HCT116 (cell line): ENCODE measurements around the gene OTUB2. TPM values are rescaled to one million over a fixed set of nuclear protein-coding genes. Genes with fewer than 3 reads are reported as not detected.

ENCODE experiments used
- ATAC-seq: fragments of 200-7000 bp; cut with Tn5 transposase; 2 replicates; pipeline ENCODE4 v1.9.1; 2020; ENCODE audit warnings: mild to moderate bottlenecking, moderate library complexity
- BruUV-seq: library from RNA; stranded (reverse); fragments of 400-500 nt; replicated peaks from 2 replicates; lab custom pipeline; 2021; lab: Mats Ljungman, UMichigan
- CTCF ChIA-PET: fragments of 300-600 bp; sonication (Branson Sonifier 250); formaldehyde crosslinking; loops from one replicate; lab custom pipeline; 2021; ENCODE audit warnings: antibody characterized with exemption; lab: Charles Lee
- POLR2A ChIA-PET: fragments of 300-600, 350-600 bp; sonication (Branson Sonifier 250); formaldehyde crosslinking; loops from one replicate; lab custom pipeline; 2021; ENCODE audit warnings: antibody characterized with exemption; lab: Charles Lee
- RAD21 ChIA-PET, 2 experiments: fragments of 300-600 bp; sonication (Branson Sonifier 250); formaldehyde crosslinking; loops; one replicate each; lab custom pipeline; 2023; ENCODE audit warnings: low total read pairs in 2 of 2; ENCODE audit not compliant: uncharacterized antibody in 2 of 2, unreplicated experiment in 2 of 2, low non-redundant PET in 1 of 2; lab: Charles Lee
- DNase-seq: peaks from one replicate; pipeline ENCODE4 v3.0.0-alpha.2; 2010; ENCODE audit warnings: low read depth, low spot score
- H2AFZ ChIP-seq: fragments of 200-600 bp; shearing (Covaris generic), sonication (generic); 2 replicates; pipeline ENCODE4 v1.6.1; 2017; ENCODE audit warnings: low read depth, mixed run types, mixed read lengths, antibody characterized with exemption, low read length; ENCODE audit not compliant: poor library complexity, severe bottlenecking
- H3K27ac ChIP-seq: 2 replicates; pipeline ENCODE4 v1.5.1; 2012; ENCODE audit warnings: low read depth, low read length
- H3K27me3 ChIP-seq: fragments of 200-600 bp; sonication (generic); 2 replicates; pipeline ENCODE4 v1.6.1; 2016; ENCODE audit warnings: mixed run types, low read length, mixed read lengths; ENCODE audit not compliant: insufficient read depth
- H3K36me3 ChIP-seq, 2 experiments: fragments of 200-500 bp in 1 of 2; fragments of 200-600 bp in 1 of 2; sonication (Bioruptor generic) in 1 of 2; sonication (generic) in 1 of 2; 2 replicates each; pipeline versions ENCODE4 v1.5.1 to v1.6.1; 2014 to 2016; ENCODE audit warnings: low read length in 2 of 2, inconsistent platforms in 1 of 2, mixed read lengths in 1 of 2, mixed run types in 1 of 2; ENCODE audit not compliant: insufficient read depth in 2 of 2, control insufficient read depth in 1 of 2
- H3K4me1 ChIP-seq, 2 experiments: fragments of 200-600 bp in 1 of 2; sonication (generic) in 1 of 2; 2 replicates each; pipeline versions ENCODE4 v1.5.1 to v1.6.1; 2012 to 2017; ENCODE audit warnings: low read length in 2 of 2, inconsistent platforms in 1 of 2, mild to moderate bottlenecking in 1 of 2, mixed read lengths in 1 of 2, mixed run types in 1 of 2, moderate library complexity in 1 of 2; ENCODE audit not compliant: insufficient read depth in 2 of 2, control insufficient read depth in 1 of 2
- H3K4me2 ChIP-seq: fragments of 200-600 bp; sonication (generic); 2 replicates; pipeline ENCODE4 v1.6.1; 2017; ENCODE audit warnings: mixed run types, low read length, mixed read lengths
- H3K4me3 ChIP-seq, 2 experiments: fragments of 200-600 bp in 1 of 2; sonication (generic) in 1 of 2; replicated peaks in 1 of 2; 2 replicates each; pipeline ENCODE4 v1.5.1; 2011 to 2016; ENCODE audit warnings: low read length in 2 of 2, control low read depth in 1 of 2, low read depth in 1 of 2, mild to moderate bottlenecking in 1 of 2, mixed read lengths in 1 of 2, mixed run types in 1 of 2
- H3K79me2 ChIP-seq: fragments of 200-600 bp; sonication (generic); 2 replicates; pipeline ENCODE4 v1.6.1; 2017; ENCODE audit warnings: mild to moderate bottlenecking, mixed run types, low read length, moderate library complexity, mixed read lengths; ENCODE audit not compliant: insufficient read depth
- H3K9ac ChIP-seq: fragments of 200-600 bp; sonication (generic); 2 replicates; pipeline ENCODE4 v1.6.1; 2016; ENCODE audit warnings: low read length, mixed read lengths
- H3K9me2 ChIP-seq: fragments of 200-600 bp; sonication (generic), shearing (Covaris generic); 2 replicates; pipeline ENCODE4 v1.6.1; 2017; ENCODE audit warnings: mixed run types, mild to moderate bottlenecking, moderate library complexity; ENCODE audit not compliant: insufficient read depth
- H3K9me3 ChIP-seq, 2 experiments: fragments of 200-500 bp in 1 of 2; fragments of 200-600 bp in 1 of 2; sonication (Bioruptor generic) in 1 of 2; sonication (generic) in 1 of 2; 2 replicates each; pipeline ENCODE4 v1.6.1; 2014 to 2017; ENCODE audit warnings: low read length in 2 of 2, mixed read lengths in 2 of 2, inconsistent platforms in 1 of 2, low read depth in 1 of 2, mild to moderate bottlenecking in 1 of 2, mixed run types in 1 of 2, moderate library complexity in 1 of 2; ENCODE audit not compliant: control insufficient read depth in 1 of 2, insufficient read depth in 1 of 2
- H4K20me1 ChIP-seq: fragments of 200-600 bp; sonication (generic), shearing (Covaris generic); 2 replicates; pipeline ENCODE4 v1.6.1; 2017; ENCODE audit warnings: mixed run types, mild to moderate bottlenecking, moderate library complexity; ENCODE audit not compliant: insufficient read depth
- CBX3 ChIP-seq: IDR thresholded peaks from 2 replicates; pipeline ENCODE4 v1.6.1; 2012; ENCODE audit warnings: low read depth
- CEBPB ChIP-seq: IDR thresholded peaks from 2 replicates; pipeline ENCODE4 v1.6.1; 2012; ENCODE audit warnings: low read depth
- ELF1 ChIP-seq: IDR thresholded peaks from 2 replicates; pipeline ENCODE4 v1.6.1; 2012; ENCODE audit warnings: low read depth, borderline replicate concordance
- EZH2 ChIP-seq: fragments of 200-600 bp; sonication (generic); IDR thresholded peaks from 2 replicates; pipeline ENCODE4 v1.6.1; 2017; ENCODE audit warnings: antibody characterized with exemption, mixed run types
- EZH2phosphoT487 ChIP-seq: fragments of 200-600 bp; IDR thresholded peaks from 2 replicates; pipeline ENCODE4 v1.6.1; 2018; ENCODE audit warnings: antibody characterized with exemption, borderline replicate concordance
- FOSL1 ChIP-seq: IDR thresholded peaks from 2 replicates; pipeline ENCODE4 v1.6.1; 2012; ENCODE audit warnings: low read depth
- POLR2A ChIP-seq: IDR thresholded peaks from 2 replicates; pipeline ENCODE4 v1.7.0; 2011; ENCODE audit warnings: borderline replicate concordance; ENCODE audit not compliant: insufficient read depth, insufficient read length; ENCODE audit errors: extremely low read depth
- POLR2AphosphoS5 ChIP-seq: IDR thresholded peaks from 2 replicates; pipeline ENCODE4 v1.6.1; 2011; ENCODE audit warnings: mild to moderate bottlenecking, low read depth, low read length, moderate library complexity
- TCF7L2 ChIP-seq: IDR thresholded peaks from 2 replicates; pipeline ENCODE4 v1.7.0; 2011; ENCODE audit warnings: borderline replicate concordance, inconsistent platforms; ENCODE audit not compliant: insufficient read depth, insufficient read length; ENCODE audit errors: extremely low read depth
- ZFX ChIP-seq: fragments of 450-650 bp; IDR thresholded peaks from 2 replicates; pipeline ENCODE4 v1.6.1; 2017
- ZNF274 ChIP-seq: fragments of 200-500 bp; sonication (Bioruptor generic); IDR thresholded peaks from 2 replicates; pipeline ENCODE4 v1.6.1; 2014; ENCODE audit warnings: mild to moderate bottlenecking, low read depth, low read length, inconsistent platforms
- intact Hi-C: fragments of 100-400 bp; cut with micrococcal nuclease; formaldehyde crosslinking; loops from 2 replicates; pipeline ENCODE4 v1.10.0; 2022
- total RNA-seq: library from RNA; stranded (reverse); gene quantifications from one replicate; pipeline ENCODE4 v1.2.1, GENCODE V29; 2021; ENCODE audit not compliant: unreplicated experiment
- TF ChIP-seq, protein P1 (sequence below): IDR thresholded peaks from 2 replicates; pipeline ENCODE4 v1.6.1; 2011; ENCODE audit warnings: mild to moderate bottlenecking, low read length, moderate library complexity; ENCODE audit not compliant: insufficient replicate concordance; ENCODE audit errors: extremely low read depth
- TF ChIP-seq, protein P2 (sequence below): IDR thresholded peaks from 2 replicates; pipeline ENCODE4 v1.6.1; 2012
- TF ChIP-seq, protein P3 (sequence below): IDR thresholded peaks from 2 replicates; pipeline ENCODE4 v1.6.1; 2012

OTUB2 gene
- total RNA-seq, 1 experiment from 2014 or later: 6.6 TPM

DNA sequence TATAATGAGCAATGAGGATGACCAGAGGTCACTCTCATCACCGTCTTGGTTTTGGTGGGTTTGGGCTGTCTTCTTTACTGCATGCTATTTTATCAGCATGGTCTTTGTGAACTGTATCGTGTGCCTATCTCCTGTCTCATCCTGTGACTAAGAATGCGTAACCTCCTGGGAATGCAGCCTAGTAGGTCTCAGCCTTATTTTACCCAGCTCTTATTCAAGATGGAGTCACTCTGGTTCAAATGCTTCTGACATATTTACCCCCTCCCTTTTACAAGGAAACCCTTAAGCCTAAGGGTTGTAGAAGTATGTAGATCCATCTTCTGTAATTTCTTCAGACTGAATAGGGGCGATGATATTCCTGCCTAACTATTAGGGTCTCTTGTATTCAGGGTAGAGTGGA is 63.3 kb downstream of the OTUB2 start (continued):
- TF ChIP-seq CBX3 (no peak), CEBPB (no peak)

DNA sequence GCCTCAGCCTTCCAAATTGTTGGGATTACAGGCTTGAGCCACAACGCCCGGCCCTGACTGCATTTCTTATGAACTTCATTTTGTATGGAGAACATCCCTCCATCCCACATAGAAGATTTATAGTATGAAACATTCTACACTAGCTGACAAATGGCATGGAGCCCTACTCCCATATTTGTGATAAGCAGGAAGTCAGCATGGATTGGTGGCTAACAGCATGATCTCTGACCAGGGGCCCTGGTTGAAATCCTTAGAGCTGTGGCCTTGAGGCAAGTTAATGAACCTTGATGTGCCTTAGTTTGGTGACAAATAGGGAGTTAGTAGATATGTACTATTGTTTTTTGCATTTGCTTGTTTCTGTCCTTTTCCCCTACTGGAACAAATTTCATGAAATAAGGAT is 67.3 kb downstream of the OTUB2 start:
- Histone ChIP-seq H3K27ac (no peak overlapping the region), H3K9me3 (no peaks in the 10 kb centered on the region), H2AFZ (no peak overlapping the region), H3K4me2 (no peak overlapping the region), H3K4me1 (peaks cover 0 to 6% of the 10 kb centered on the region in 2 experiments; a peak in 1 of 4 replicates), H3K79me2 (no peaks in the 10 kb centered on the region), H3K9ac (no peak overlapping the region), H3K36me3 (no peaks in the 10 kb centered on the region), H3K27me3 (no peaks in the 10 kb centered on the region), H4K20me1 (no peaks in the 10 kb centered on the region), H3K9me2 (no peaks in the 10 kb centered on the region), H3K4me3 (no peak overlapping the region)
- POLR2A ChIA-PET: no interaction called here
- RAD21 ChIA-PET: no interaction called here
- ATAC-seq (no peak), DNase-seq (no peak)
- intact Hi-C loops: no loop called here
- BruUV-seq: no TSS peak
- no peak for TF ChIP-seq FOSL1
- TF ChIP-seq, protein P1, sequence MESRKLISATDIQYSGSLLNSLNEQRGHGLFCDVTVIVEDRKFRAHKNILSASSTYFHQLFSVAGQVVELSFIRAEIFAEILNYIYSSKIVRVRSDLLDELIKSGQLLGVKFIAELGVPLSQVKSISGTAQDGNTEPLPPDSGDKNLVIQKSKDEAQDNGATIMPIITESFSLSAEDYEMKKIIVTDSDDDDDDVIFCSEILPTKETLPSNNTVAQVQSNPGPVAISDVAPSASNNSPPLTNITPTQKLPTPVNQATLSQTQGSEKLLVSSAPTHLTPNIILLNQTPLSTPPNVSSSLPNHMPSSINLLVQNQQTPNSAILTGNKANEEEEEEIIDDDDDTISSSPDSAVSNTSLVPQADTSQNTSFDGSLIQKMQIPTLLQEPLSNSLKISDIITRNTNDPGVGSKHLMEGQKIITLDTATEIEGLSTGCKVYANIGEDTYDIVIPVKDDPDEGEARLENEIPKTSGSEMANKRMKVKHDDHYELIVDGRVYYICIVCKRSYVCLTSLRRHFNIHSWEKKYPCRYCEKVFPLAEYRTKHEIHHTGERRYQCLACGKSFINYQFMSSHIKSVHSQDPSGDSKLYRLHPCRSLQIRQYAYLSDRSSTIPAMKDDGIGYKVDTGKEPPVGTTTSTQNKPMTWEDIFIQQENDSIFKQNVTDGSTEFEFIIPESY: no peak
- CTCF ChIA-PET: no interaction called here

DNA sequence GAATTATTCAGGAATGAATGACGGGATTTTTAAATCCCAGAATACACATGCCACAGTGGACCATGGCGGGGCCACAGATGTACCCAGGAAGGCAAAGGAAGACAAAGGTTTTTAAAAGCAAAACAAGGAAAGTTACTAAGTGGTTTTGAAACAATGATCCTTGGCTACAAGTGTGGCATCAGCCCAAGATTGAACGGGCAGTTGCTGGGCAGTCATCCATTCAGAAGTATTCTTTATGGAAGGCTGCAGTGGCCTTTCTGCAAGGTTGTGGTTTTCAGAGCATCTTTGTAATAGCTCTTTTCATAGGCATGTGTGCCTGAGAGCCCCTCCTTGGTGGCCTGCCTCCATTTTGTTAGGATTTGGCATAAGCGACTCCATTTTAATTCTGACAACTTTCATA is 71.0 kb downstream of the OTUB2 start:
- H3K9ac ChIP-seq: no peak overlapping the region
- ChIA-PET POLR2A (no interaction called here), RAD21 (no interaction called here), CTCF (no interaction called here)
- no peaks in the 10 kb centered on the region for H3K79me2 ChIP-seq
- BruUV-seq: no TSS peak
- H3K4me2 ChIP-seq: no peak overlapping the region
- H3K36me3 ChIP-seq: no peaks in the 10 kb centered on the region
- H3K9me2 ChIP-seq: no peaks in the 10 kb centered on the region
- DNase-seq (no peak), ATAC-seq (no peak)
- TF ChIP-seq, protein P2, sequence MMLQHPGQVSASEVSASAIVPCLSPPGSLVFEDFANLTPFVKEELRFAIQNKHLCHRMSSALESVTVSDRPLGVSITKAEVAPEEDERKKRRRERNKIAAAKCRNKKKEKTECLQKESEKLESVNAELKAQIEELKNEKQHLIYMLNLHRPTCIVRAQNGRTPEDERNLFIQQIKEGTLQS: no peak
- TF ChIP-seq, protein P3, sequence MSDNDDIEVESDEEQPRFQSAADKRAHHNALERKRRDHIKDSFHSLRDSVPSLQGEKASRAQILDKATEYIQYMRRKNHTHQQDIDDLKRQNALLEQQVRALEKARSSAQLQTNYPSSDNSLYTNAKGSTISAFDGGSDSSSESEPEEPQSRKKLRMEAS: no peak
- TF ChIP-seq ZFX (no peak), POLR2A (no peak), POLR2AphosphoS5 (no peak), TCF7L2 (no peak), EZH2 (no peak), EZH2phosphoT487 (no peak), CBX3 (no peak), ELF1 (no peak), ZNF274 (no peak)
- TF ChIP-seq, protein P1: no peak
- H3K27ac ChIP-seq: no peak overlapping the region
- H3K4me1 ChIP-seq: no peaks in the 10 kb centered on the region; a peak in 1 of 4 replicates
- H3K4me3 ChIP-seq: no peak overlapping the region
- H4K20me1 ChIP-seq: no peaks in the 10 kb centered on the region
- H3K27me3 ChIP-seq: no peaks in the 10 kb centered on the region
- intact Hi-C loops: no loop called here
- H3K9me3 ChIP-seq: no peaks in the 10 kb centered on the region
- no peak overlapping the region for H2AFZ ChIP-seq
